ENCODE data around the gene SLC49A3.

- TF ChIP-seq POLR2A (IDR thresholded peaks at IDR 0.05; ENCODE audit: low read depth, low read length) (no peak), POLR2AphosphoS5 (IDR thresholded peaks at IDR 0.05; ENCODE audit: low read depth, low read length) (no peak)
These were observed 52.9 kb downstream of the SLC49A3 start for GRCh38 chr4:635851-636627.
